ENCODE measurements around the gene RAB20.

DNA sequence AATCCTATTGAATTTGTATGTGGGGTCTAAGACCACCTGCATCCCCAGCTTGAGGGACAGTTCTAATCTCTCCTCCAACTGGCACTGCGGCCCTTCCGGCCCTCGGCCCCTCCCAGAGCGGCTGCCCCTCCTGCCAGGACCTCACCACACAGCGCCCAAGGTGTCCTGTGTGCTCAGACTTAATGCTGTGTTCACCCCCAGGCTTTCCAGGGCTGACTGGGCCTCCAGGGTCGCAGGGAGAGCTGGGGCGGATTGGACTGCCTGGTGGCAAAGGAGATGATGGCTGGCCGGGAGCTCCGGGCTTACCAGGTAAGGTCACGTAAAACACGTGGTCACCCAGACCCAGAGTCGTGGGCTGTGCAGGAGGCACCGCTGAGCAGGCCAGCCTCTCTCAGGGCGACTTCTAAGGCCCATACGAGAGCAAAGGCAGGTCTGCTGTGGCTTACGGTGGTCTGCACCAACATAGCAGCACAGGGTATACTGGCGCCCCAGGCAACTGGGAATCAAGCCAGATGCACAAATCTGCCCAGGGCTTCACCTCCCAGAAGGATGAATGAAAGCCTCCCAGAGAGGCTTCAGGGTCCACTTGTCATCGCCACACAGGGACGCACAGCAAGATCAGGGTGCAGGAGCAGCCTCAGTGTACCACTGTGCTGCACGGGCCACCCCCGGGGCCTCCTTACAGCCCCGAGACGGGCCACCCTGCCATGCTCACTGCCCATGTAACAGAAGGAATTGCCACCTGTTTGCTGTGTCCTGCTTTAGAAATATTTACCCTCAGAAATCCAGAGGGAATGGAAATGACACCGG lies 69.4 kb downstream of the RAB20 start:
- no peak for TF ChIP-seq BHLHE40 (IDR thresholded peaks at IDR 0.05; ENCODE audit: borderline replicate concordance)
- TF ChIP-seq LEF1 (IDR thresholded peaks at IDR 0.05; ENCODE audit: borderline replicate concordance) = no peak
- no peak for TF ChIP-seq TARDBP (IDR thresholded peaks at IDR 0.05)
- no peak for TF ChIP-seq FOXM1 (IDR thresholded peaks at IDR 0.05; ENCODE audit: borderline replicate concordance)
- no peak for TF ChIP-seq SP1 (IDR thresholded peaks at IDR 0.05)
- TF ChIP-seq NFRKB (IDR thresholded peaks at IDR 0.05) = no peak
- no peak for TF ChIP-seq ZNF384 (IDR thresholded peaks at IDR 0.05)
- no peak for TF ChIP-seq SUZ12 (IDR thresholded peaks at IDR 0.05)
- TF ChIP-seq, protein P1, sequence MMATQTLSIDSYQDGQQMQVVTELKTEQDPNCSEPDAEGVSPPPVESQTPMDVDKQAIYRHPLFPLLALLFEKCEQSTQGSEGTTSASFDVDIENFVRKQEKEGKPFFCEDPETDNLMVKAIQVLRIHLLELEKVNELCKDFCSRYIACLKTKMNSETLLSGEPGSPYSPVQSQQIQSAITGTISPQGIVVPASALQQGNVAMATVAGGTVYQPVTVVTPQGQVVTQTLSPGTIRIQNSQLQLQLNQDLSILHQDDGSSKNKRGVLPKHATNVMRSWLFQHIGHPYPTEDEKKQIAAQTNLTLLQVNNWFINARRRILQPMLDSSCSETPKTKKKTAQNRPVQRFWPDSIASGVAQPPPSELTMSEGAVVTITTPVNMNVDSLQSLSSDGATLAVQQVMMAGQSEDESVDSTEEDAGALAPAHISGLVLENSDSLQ (IDR thresholded peaks at IDR 0.05) = no peak
- no peak for TF ChIP-seq FOXK2 (IDR thresholded peaks at IDR 0.05)
